Breast epithelium (tissue), 4 donors: Measurements from ENCODE around the gene SOX11. TPM values are rescaled to one million over a fixed set of nuclear protein-coding genes. Genes with fewer than 3 reads are reported as not detected.

Experiments used
- DNase-seq, 2 donors: peaks; one replicate each; pipeline ENCODE4 v3.0.0-alpha.2; 2019; ENCODE audit warnings: low spot score in 2 of 2
- H3K27ac ChIP-seq, 2 donors: fragments of 200-600 bp; sonication (generic) in 1 of 2; one replicate each; pipeline ENCODE4 v1.5.1; 2016 to 2019; ENCODE audit warnings: mild to moderate bottlenecking in 1 of 2
- H3K27me3 ChIP-seq, 2 donors: fragments of 200-600 bp; sonication (generic) in 1 of 2; one replicate each; pipeline versions ENCODE4 v1.5.1 to v1.6.0; 2017 to 2019; ENCODE audit warnings: control low read depth in 1 of 2, mild to moderate bottlenecking in 1 of 2
- H3K36me3 ChIP-seq: fragments of 200-600 bp; one replicate; pipeline ENCODE4 v1.5.1; 2019
- H3K4me1 ChIP-seq, 2 donors: fragments of 200-600 bp; sonication (generic); one replicate each; pipeline ENCODE4 v1.5.1; 2016 to 2019; ENCODE audit warnings: control low read depth in 1 of 2
- H3K4me3 ChIP-seq, 3 donors: fragments of 200-600 bp; sonication (generic); 1 replicate in 2 of 3; 2 replicates in 1 of 3; pipeline ENCODE4 v1.5.1; 2016 to 2019; ENCODE audit warnings: mild to moderate bottlenecking in 3 of 3, moderate library complexity in 2 of 3
- H3K9me3 ChIP-seq, 2 donors: fragments of 200-600 bp; sonication (generic) in 1 of 2; one replicate each; pipeline ENCODE4 v1.5.1; 2016 to 2019; ENCODE audit warnings: control low read depth in 1 of 2
- POLR2A ChIP-seq: fragments of 450-650 bp; IDR thresholded peaks from one replicate; pipeline ENCODE4 v1.6.1; 2016; ENCODE audit warnings: antibody characterized with exemption, mild to moderate bottlenecking, moderate library complexity
- POLR2AphosphoS5 ChIP-seq, 3 donors: sonication (generic); formaldehyde crosslinking; IDR thresholded peaks; one replicate each; pipeline ENCODE4 v1.6.1; 2017; ENCODE audit warnings: antibody characterized with exemption in 3 of 3
- intact Hi-C: fragments of 100-400 bp; cut with DNase I; formaldehyde crosslinking; loops from one replicate; pipeline ENCODE4 v1.15.1; 2023; ENCODE audit warnings: low total_unique reads
- total RNA-seq, 3 donors: library from RNA; depleted of rRNA; stranded (reverse); fragments of >200 nt; gene quantifications; one replicate each; pipeline ENCODE4 v1.1.0, GENCODE V29; 2016
- TF ChIP-seq, protein P1 (sequence below), 3 donors: fragments of 450-650 bp; IDR thresholded peaks; one replicate each; pipeline ENCODE4 v1.5.1; 2016 to 2017; ENCODE audit warnings: antibody characterized with exemption in 3 of 3, mild to moderate bottlenecking in 3 of 3, moderate library complexity in 3 of 3

Gene SOX11
- total RNA-seq, 3 donors from 2014 or later: 0.15 to 0.33 TPM; not detected in 1

DNA sequence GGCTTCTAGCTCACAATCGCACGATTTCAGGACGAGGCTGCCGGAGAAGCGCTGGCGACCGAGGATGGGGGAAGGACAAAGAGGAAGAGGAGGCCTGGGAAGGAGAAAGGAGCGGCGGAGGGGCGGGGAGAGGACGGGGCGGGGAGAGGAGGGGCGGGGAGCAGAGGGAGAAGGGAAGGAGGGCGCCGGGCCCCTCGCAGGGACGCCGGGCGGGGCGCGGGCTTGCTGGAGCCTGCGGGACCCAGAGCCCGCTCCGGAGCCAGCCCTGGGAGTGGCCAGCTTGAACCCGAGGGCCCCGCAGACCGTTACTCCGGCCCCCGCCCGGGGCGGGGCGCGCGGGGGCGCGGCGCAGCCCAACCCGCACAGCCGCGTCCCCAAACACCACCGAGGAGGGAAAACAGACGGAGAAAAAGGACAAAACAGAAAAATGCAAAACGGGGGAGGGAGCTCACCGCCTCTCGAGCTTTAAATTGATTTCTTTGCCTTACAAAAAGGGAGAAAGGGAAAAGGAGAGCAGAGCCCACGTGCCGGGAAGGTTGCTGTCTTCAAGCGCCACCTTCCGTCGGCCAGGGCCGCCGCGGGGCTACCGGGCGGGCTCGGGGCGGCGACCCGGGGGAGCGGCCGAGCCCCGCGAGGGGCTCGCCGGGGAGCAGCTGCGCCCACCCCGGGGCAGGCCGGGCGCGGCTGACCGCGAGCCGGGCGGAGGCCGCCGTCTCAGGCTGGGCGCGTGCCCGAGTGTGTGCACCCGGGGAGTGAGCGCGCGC lies 781 bp upstream of the SOX11 start:
- no peak overlapping the region for H3K27ac ChIP-seq

DNA sequence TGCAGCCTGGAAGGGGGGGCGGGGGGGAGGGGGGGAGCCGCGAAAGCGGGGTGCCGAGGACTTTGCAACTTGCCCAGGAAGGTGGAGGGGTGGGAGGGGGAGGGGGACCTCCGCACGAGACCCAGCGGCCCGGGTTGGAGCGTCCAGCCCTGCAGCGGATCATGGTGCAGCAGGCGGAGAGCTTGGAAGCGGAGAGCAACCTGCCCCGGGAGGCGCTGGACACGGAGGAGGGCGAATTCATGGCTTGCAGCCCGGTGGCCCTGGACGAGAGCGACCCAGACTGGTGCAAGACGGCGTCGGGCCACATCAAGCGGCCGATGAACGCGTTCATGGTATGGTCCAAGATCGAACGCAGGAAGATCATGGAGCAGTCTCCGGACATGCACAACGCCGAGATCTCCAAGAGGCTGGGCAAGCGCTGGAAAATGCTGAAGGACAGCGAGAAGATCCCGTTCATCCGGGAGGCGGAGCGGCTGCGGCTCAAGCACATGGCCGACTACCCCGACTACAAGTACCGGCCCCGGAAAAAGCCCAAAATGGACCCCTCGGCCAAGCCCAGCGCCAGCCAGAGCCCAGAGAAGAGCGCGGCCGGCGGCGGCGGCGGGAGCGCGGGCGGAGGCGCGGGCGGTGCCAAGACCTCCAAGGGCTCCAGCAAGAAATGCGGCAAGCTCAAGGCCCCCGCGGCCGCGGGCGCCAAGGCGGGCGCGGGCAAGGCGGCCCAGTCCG lies 540 bp downstream of the SOX11 start:
- Histone ChIP-seq H3K9me3 (no peaks in the 10 kb centered on the region), H3K36me3 (no peaks in the 10 kb centered on the region), H3K4me1 (peaks cover 13 to 15% of the 10 kb centered on the region in 2 donors), H3K4me3 (peak overlapping the region in 2 of 3 donors; percentile 45 to 62), H3K27me3 (peaks cover 3 to 88% of the 10 kb centered on the region in 2 donors), H3K27ac (no peak overlapping the region)
- DNase-seq: no peak
- intact Hi-C loops: loop anchor here (5.0 kb wide), 2 partner anchors 610 to 1520 kb away; no protein-coding TSS in a partner anchor
- TF ChIP-seq, protein P1, sequence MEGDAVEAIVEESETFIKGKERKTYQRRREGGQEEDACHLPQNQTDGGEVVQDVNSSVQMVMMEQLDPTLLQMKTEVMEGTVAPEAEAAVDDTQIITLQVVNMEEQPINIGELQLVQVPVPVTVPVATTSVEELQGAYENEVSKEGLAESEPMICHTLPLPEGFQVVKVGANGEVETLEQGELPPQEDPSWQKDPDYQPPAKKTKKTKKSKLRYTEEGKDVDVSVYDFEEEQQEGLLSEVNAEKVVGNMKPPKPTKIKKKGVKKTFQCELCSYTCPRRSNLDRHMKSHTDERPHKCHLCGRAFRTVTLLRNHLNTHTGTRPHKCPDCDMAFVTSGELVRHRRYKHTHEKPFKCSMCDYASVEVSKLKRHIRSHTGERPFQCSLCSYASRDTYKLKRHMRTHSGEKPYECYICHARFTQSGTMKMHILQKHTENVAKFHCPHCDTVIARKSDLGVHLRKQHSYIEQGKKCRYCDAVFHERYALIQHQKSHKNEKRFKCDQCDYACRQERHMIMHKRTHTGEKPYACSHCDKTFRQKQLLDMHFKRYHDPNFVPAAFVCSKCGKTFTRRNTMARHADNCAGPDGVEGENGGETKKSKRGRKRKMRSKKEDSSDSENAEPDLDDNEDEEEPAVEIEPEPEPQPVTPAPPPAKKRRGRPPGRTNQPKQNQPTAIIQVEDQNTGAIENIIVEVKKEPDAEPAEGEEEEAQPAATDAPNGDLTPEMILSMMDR (IDR thresholded peaks at IDR 0.05): no peak
- no peak for TF ChIP-seq POLR2A
- TF ChIP-seq POLR2AphosphoS5 (IDR thresholded peaks at IDR 0.05): no peak

More for the DNA sequence above, 781 bp upstream of the SOX11 start:
- peaks cover 3 to 78% of the 10 kb centered on the region in 2 donors for H3K27me3 ChIP-seq
- no peak for DNase-seq
- intact Hi-C loops: loop anchor here (5.0 kb wide), 2 partner anchors 609 to 1521 kb away; no protein-coding TSS in a partner anchor
- peak overlapping the region; percentile 18 to 62 (median 45) for H3K4me3 ChIP-seq
- H3K36me3 ChIP-seq: no peaks in the 10 kb centered on the region
- peaks cover 8 to 9% of the 10 kb centered on the region in 2 donors for H3K4me1 ChIP-seq
- TF ChIP-seq, protein P1 (IDR thresholded peaks at IDR 0.05): no peak
- no peak for TF ChIP-seq POLR2AphosphoS5 (IDR thresholded peaks at IDR 0.05)
- TF ChIP-seq POLR2A: no peak
- no peaks in the 10 kb centered on the region for H3K9me3 ChIP-seq

DNA sequence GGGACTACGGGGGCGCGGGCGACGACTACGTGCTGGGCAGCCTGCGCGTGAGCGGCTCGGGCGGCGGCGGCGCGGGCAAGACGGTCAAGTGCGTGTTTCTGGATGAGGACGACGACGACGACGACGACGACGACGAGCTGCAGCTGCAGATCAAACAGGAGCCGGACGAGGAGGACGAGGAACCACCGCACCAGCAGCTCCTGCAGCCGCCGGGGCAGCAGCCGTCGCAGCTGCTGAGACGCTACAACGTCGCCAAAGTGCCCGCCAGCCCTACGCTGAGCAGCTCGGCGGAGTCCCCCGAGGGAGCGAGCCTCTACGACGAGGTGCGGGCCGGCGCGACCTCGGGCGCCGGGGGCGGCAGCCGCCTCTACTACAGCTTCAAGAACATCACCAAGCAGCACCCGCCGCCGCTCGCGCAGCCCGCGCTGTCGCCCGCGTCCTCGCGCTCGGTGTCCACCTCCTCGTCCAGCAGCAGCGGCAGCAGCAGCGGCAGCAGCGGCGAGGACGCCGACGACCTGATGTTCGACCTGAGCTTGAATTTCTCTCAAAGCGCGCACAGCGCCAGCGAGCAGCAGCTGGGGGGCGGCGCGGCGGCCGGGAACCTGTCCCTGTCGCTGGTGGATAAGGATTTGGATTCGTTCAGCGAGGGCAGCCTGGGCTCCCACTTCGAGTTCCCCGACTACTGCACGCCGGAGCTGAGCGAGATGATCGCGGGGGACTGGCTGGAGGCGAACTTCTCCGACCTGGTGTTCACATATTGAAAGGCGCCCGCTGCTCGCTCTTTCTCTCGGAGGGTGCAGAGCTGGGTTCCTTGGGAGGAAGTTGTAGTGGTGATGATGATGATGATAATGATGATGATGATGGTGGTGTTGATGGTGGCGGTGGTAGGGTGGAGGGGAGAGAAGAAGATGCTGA lies 1.4 kb downstream of the SOX11 start:
- Histone ChIP-seq H3K27me3 (peaks cover 3 to 91% of the 10 kb centered on the region in 2 donors), H3K4me3 (peak overlapping the region in 2 of 3 donors; percentile 45 to 62), H3K36me3 (no peaks in the 10 kb centered on the region), H3K4me1 (peaks cover 13 to 15% of the 10 kb centered on the region in 2 donors), H3K9me3 (no peaks in the 10 kb centered on the region), H3K27ac (no peak overlapping the region)
- DNase-seq: no peak
- TF ChIP-seq POLR2AphosphoS5 (IDR thresholded peaks at IDR 0.05): no peak
- no peak for TF ChIP-seq POLR2A
- TF ChIP-seq, protein P1 (IDR thresholded peaks at IDR 0.05): no peak
- intact Hi-C loops: loop anchor here (5.0 kb wide), 2 partner anchors 611 to 1519 kb away; no protein-coding TSS in a partner anchor

DNA sequence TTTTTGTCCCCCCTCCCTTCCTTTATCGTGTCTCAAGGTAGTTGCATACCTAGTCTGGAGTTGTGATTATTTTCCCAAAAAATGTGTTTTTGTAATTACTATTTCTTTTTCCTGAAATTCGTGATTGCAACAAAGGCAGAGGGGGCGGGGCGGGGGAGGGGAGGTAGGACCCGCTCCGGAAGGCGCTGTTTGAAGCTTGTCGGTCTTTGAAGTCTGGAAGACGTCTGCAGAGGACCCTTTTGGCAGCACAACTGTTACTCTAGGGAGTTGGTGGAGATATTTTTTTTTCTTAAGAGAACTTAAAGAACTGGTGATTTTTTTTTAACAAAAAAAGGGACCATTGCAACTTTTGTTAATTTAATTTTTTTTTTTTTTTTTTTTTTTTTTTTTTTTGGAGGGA lies 2.1 kb downstream of the SOX11 start:
- intact Hi-C loops: loop anchor here (5.0 kb wide), 2 partner anchors 612 to 1518 kb away; no protein-coding TSS in a partner anchor
- TF ChIP-seq POLR2A: no peak
- TF ChIP-seq, protein P1 (IDR thresholded peaks at IDR 0.05): no peak
- no peak for TF ChIP-seq POLR2AphosphoS5 (IDR thresholded peaks at IDR 0.05)
- DNase-seq: no peak
- no peak overlapping the region for H3K4me3 ChIP-seq
- H3K4me1 ChIP-seq: peaks cover 13 to 15% of the 10 kb centered on the region in 2 donors
- H3K36me3 ChIP-seq: no peaks in the 10 kb centered on the region
- no peak overlapping the region for H3K27ac ChIP-seq
- H3K27me3 ChIP-seq: peaks cover 3 to 95% of the 10 kb centered on the region in 2 donors
- H3K9me3 ChIP-seq: no peaks in the 10 kb centered on the region
